Erythroblast (primary cell): ENCODE results near the gene POLH.

ENCODE experiments used
- GATA1 ChIP-seq: IDR thresholded peaks from 2 replicates; pipeline ENCODE4 v1.6.1; 2011; ENCODE audit warnings: low read depth, mild to moderate bottlenecking, control low read depth, low read length, moderate library complexity
- POLR2A ChIP-seq: IDR thresholded peaks from 2 replicates; pipeline ENCODE4 v1.6.1; 2011; ENCODE audit warnings: mild to moderate bottlenecking, low read length

GRCh38 chr6:43614396-43614730 is 38.4 kb downstream of the POLH start:
- TF ChIP-seq POLR2A (no peak), GATA1 (no peak)
